ENCODE measurements around the gene BTBD10.

BTBD10 gene

DNA sequence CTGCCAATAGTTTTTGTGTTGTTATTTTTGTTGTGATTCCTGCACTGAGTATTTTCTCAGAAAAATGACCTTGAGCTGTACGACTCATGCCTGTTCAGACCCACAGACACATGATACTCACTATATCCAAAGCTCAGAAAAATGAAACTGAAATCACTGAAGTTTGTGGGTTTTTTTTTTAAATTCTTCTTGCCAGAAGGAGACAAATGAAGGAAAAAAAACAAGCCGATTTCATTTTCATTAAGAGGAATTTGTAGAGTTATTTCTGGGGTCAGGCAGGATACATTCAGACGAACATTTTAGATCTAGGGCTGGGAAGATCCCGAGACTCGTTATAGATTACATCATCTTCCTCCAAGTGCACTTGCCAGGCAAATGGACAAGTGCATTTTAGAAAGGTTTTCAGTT, 125.0 kb downstream of the BTBD10 start:
- no peak for DNase-seq

All from activated T-cell treated with anti-CD3 and anti-CD28 coated beads, Interleukin-2, amount 50 U/mL, for 1 hour (primary cell).